ENCODE results near the gene PTPN11. TPM values are rescaled to one million over a fixed set of nuclear protein-coding genes. Genes with fewer than 3 reads are reported as not detected.

The PTPN11 gene
- total and polyA plus RNA-seq, 2 of the 8 experiments (the other 6 are each of a cell fraction or from before 2014, with no cell fraction given): 28.3 to 133 TPM

GRCh38 chr12:112420740-112421139 lies 2.0 kb downstream of the PTPN11 start:
- no peak overlapping the region for H2AK5ac ChIP-seq (ENCODE audit: low read depth, low read length)
- H3K23me2 ChIP-seq (ENCODE audit: low read depth, low read length): 0 out of 2 replicates have a peak, but pooled peaks cover 2% of the 10 kb centered on the region
- no peak overlapping the region for H3K9ac ChIP-seq (replicated peaks in 1 of 4; ENCODE audit: extremely low read depth in 1 of 4, low read depth in 3 of 4, low read length in 3 of 4)
- peaks cover 13 to 65% of the 10 kb centered on the region in 2 experiments for H3K79me2 ChIP-seq (ENCODE audit: control insufficient read depth in 1 of 2, insufficient read depth in 2 of 2, low read length in 2 of 2)
- no peak overlapping the region for H3K18ac ChIP-seq (ENCODE audit: extremely low read depth, low read length)
- H2BK12ac ChIP-seq (ENCODE audit: low read depth, low read length): no peak overlapping the region
- FAIRE-seq (no peak), DNase-seq (ENCODE audit: low read depth in 1 of 2, low spot score in 2 of 2) (no peak)
- no peak overlapping the region for H3K4me3 ChIP-seq (ENCODE audit: extremely low read depth in 1 of 4, insufficient read depth in 2 of 4, low read depth in 3 of 4, low read length in 4 of 4)
- no peak overlapping the region for H3K4ac ChIP-seq (replicated peaks; ENCODE audit: insufficient read length, low read depth, low read length)
- H3K27me3 ChIP-seq (replicated peaks in 1 of 4; ENCODE audit: control insufficient read depth in 3 of 4, extremely low read depth in 1 of 4, insufficient read depth in 3 of 4, low read length in 3 of 4): no peaks in the 10 kb centered on the region
- no peak overlapping the region for H2BK20ac ChIP-seq (ENCODE audit: low read length)
- no peak overlapping the region for H3K27ac ChIP-seq (ENCODE audit: low read depth, low read length)
- POLR2A ChIA-PET (ENCODE audit: partially characterized antibody): interaction anchor here (0.6 kb wide), 1 partner anchor 9 kb away, joined by 3 read pairs; no protein-coding TSS in a partner anchor
- H3K56ac ChIP-seq (replicated peaks; ENCODE audit: insufficient read length, low read depth, low read length): no peak overlapping the region
- no peak overlapping the region for H2BK120ac ChIP-seq (replicated peaks; ENCODE audit: low read depth, low read length)
- no peak overlapping the region for H2AFZ ChIP-seq (ENCODE audit: low read length)
- CTCF ChIA-PET (ENCODE audit: partially characterized antibody): interaction anchor here (1.4 kb wide), 1 partner anchor 10 kb away, joined by 5 read pairs; no protein-coding TSS in a partner anchor
- H3K14ac ChIP-seq (ENCODE audit: insufficient read length): no peak overlapping the region
- no peaks in the 10 kb centered on the region for H3K4me1 ChIP-seq (replicated peaks in 1 of 4; ENCODE audit: control insufficient read depth in 3 of 4, insufficient read depth in 4 of 4, low read length in 3 of 4)
- H3K23ac ChIP-seq (ENCODE audit: insufficient read length): no peak overlapping the region
- no peaks in the 10 kb centered on the region for H3K36me3 ChIP-seq (ENCODE audit: control insufficient read depth in 2 of 4, insufficient read depth in 4 of 4, low read length in 3 of 4)
- no peak overlapping the region; a peak in 1 of 4 replicates for H3K4me2 ChIP-seq (ENCODE audit: insufficient read depth in 1 of 2, low read depth in 2 of 2, low read length in 2 of 2)
- no peak overlapping the region for H2BK15ac ChIP-seq (ENCODE audit: low read length)
- peaks cover 0 to 5% of the 10 kb centered on the region in 2 experiments for H4K20me1 ChIP-seq (replicated peaks in 1 of 2; ENCODE audit: control insufficient read depth in 1 of 2, insufficient read depth in 2 of 2, low read length in 2 of 2)
- no peak overlapping the region for H4K8ac ChIP-seq (ENCODE audit: extremely low read depth, insufficient read depth, low read length)
- H2BK5ac ChIP-seq (ENCODE audit: low read depth, low read length): no peak overlapping the region
- 88% methylated on average over 3 of the region's 3 CpGs; no CpG with 5 or more reads in 1 of the 2 experiments for WGBS, 2 experiments (ENCODE audit: extremely low coverage in 1 of 2, insufficient coverage in 1 of 2, insufficient read length in 1 of 2, insufficient replicate concordance in 2 of 2, low coverage in 1 of 2, low lambda C conversion rate in 2 of 2, missing lambda C conversion rate in 1 of 2)
- H4K5ac ChIP-seq (ENCODE audit: insufficient read length, low read depth, low read length): no peak overlapping the region
- no peaks in the 10 kb centered on the region for H3K9me3 ChIP-seq (ENCODE audit: insufficient read depth in 2 of 2, low read depth in 1 of 2, low read length in 1 of 2)
- H4K91ac ChIP-seq (replicated peaks; ENCODE audit: insufficient read length, low read length): no peak overlapping the region
- H3K79me1 ChIP-seq (ENCODE audit: low read depth, low read length): peaks cover 3% of the 10 kb centered on the region; the same call in 1 of the 2 replicates
- TF ChIP-seq RAD21 (IDR thresholded peaks at IDR 0.05 in 1 of 2, conservative IDR thresholded peaks at IDR 0.05 in 1 of 2; ENCODE audit: low read depth in 2 of 2, low read length in 2 of 2) (no peak), SP1 (IDR thresholded peaks at IDR 0.05; ENCODE audit: low read depth, low read length) (no peak), EGR1 (IDR thresholded peaks at IDR 0.05; ENCODE audit: borderline replicate concordance, low read depth, low read length) (no peak), SIX5 (IDR thresholded peaks at IDR 0.05; ENCODE audit: low read depth, low read length) (no peak), GABPA (IDR thresholded peaks at IDR 0.05; ENCODE audit: borderline replicate concordance, insufficient read depth, low read length) (no peak), POU5F1 (IDR thresholded peaks at IDR 0.05; ENCODE audit: low read depth, low read length) (no peak), SP2 (IDR thresholded peaks at IDR 0.05; ENCODE audit: low read length) (no peak), TAF7 (optimal IDR thresholded peaks at IDR 0.05; ENCODE audit: borderline replicate concordance, low read depth, low read length) (no peak), TCF12 (IDR thresholded peaks at IDR 0.05; ENCODE audit: low read depth, low read length) (no peak), KDM4A (IDR thresholded peaks at IDR 0.05; ENCODE audit: low read depth, low read length, severe bottlenecking) (no peak)
- TF ChIP-seq, protein P1, sequence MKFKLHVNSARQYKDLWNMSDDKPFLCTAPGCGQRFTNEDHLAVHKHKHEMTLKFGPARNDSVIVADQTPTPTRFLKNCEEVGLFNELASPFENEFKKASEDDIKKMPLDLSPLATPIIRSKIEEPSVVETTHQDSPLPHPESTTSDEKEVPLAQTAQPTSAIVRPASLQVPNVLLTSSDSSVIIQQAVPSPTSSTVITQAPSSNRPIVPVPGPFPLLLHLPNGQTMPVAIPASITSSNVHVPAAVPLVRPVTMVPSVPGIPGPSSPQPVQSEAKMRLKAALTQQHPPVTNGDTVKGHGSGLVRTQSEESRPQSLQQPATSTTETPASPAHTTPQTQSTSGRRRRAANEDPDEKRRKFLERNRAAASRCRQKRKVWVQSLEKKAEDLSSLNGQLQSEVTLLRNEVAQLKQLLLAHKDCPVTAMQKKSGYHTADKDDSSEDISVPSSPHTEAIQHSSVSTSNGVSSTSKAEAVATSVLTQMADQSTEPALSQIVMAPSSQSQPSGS (IDR thresholded peaks at IDR 0.05; ENCODE audit: low read length): no peak
- TF ChIP-seq, protein P2, sequence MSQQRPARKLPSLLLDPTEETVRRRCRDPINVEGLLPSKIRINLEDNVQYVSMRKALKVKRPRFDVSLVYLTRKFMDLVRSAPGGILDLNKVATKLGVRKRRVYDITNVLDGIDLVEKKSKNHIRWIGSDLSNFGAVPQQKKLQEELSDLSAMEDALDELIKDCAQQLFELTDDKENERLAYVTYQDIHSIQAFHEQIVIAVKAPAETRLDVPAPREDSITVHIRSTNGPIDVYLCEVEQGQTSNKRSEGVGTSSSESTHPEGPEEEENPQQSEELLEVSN (IDR thresholded peaks at IDR 0.05): no peak
